Measurements from ENCODE around the gene ABAT. TPM values are rescaled to one million over a fixed set of nuclear protein-coding genes. Genes with fewer than 3 reads are reported as not detected.

Gene ABAT
- total RNA-seq, 1 experiment from 2014 or later: 7.3 TPM

DNA sequence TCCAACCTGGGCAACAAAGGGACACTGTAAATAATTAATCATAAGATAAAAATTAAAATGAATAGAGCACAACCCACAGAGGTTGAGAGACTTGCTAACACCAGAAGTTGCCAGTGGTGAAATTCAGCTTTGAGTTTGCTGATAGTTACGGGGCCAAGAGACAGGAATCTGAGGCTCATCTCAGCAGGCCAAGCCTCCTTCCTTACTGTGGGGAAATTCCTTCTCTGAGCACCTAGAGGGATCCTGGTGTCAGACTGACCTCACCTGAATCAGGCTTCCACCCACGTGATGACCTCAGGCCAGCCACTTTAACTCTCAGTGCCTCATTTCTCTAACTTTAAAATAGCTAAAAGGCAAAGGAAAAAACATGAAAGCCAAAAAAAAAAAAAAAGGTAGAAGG, 4.7 kb downstream of the ABAT start:
- Histone ChIP-seq H2BK12ac (ENCODE audit: insufficient read length, low read depth, low read length) (no peak overlapping the region), H2BK15ac (ENCODE audit: low read depth, low read length) (no peak overlapping the region), H4K8ac (replicated peaks; ENCODE audit: insufficient read length, low read depth, low read length) (no peak overlapping the region), H3K4ac (ENCODE audit: low read depth, low read length) (no peak overlapping the region), H3K9ac (ENCODE audit: extremely low read depth, insufficient read length, low read length) (no peak overlapping the region), H4K20me1 (ENCODE audit: control insufficient read depth, insufficient read depth, insufficient read length) (no peaks in the 10 kb centered on the region), H2BK20ac (ENCODE audit: low read depth, low read length, poor library complexity, severe bottlenecking) (no peak overlapping the region), H4K91ac (ENCODE audit: insufficient read length, low read depth, low read length) (no peak overlapping the region), H3K27ac (ENCODE audit: insufficient read length, low read depth, low read length) (no peak overlapping the region), H3K79me2 (ENCODE audit: insufficient read depth, low read length) (no peaks in the 10 kb centered on the region), H3T11ph (ENCODE audit: low read length) (no peak overlapping the region), H4K5ac (ENCODE audit: insufficient read length, low read depth, low read length) (no peak overlapping the region), H3K4me1 (ENCODE audit: insufficient read depth, low read length) (no peaks in the 10 kb centered on the region), H2AK5ac (ENCODE audit: insufficient read length, low read length) (no peak overlapping the region), H3K23me2 (ENCODE audit: insufficient read length, low read depth, low read length, poor library complexity, severe bottlenecking) (peaks cover under 1% of the 10 kb centered on the region), H2BK5ac (ENCODE audit: insufficient read length, low read length) (no peak overlapping the region), H3K4me2 (ENCODE audit: insufficient read depth, insufficient read length, low read length) (no peak overlapping the region), H2AFZ (ENCODE audit: low read length) (no peak overlapping the region), H3K9me3 (ENCODE audit: control insufficient read depth, low read depth, low read length) (no peaks in the 10 kb centered on the region), H3K56ac (ENCODE audit: insufficient read length, low read depth, low read length) (no peak overlapping the region), H3K18ac (ENCODE audit: insufficient read length, low read depth, low read length) (no peak overlapping the region), H2BK120ac (ENCODE audit: low read depth, low read length, poor library complexity, severe bottlenecking) (no peak overlapping the region), H3K27me3 (ENCODE audit: insufficient read depth, low read length) (no peaks in the 10 kb centered on the region; the same call in 1 of the 2 replicates), H3K14ac (ENCODE audit: insufficient read depth, low read length) (no peak overlapping the region), H3K79me1 (ENCODE audit: insufficient read depth, low read depth, low read length, poor library complexity, severe bottlenecking) (no peaks in the 10 kb centered on the region), H3K23ac (ENCODE audit: insufficient read length, low read depth, low read length) (no peak overlapping the region)
- H3K4me3 Mint-ChIP-seq: no peak overlapping the region
- H3K36me3 Mint-ChIP-seq (ENCODE audit: insufficient read depth in 1 of 3, low read depth in 3 of 3): peaks cover 0 to 8% (median 2%) of the 10 kb centered on the region in 3 experiments; a peak in 4 of 7 replicates
- H3K4me1 Mint-ChIP-seq: peaks cover 6 to 11% of the 10 kb centered on the region in 2 experiments
- peaks cover 4 to 7% of the 10 kb centered on the region in 2 experiments for H3K9me3 Mint-ChIP-seq
- no CpG with 5 or more reads among the region's 2 CpGs for WGBS (ENCODE audit: extremely low coverage, insufficient read length, low lambda C conversion rate)
- H3K27ac Mint-ChIP-seq: no peak overlapping the region
- DNase-seq: no peak
- peaks cover 21% of the 10 kb centered on the region for H3K27me3 Mint-ChIP-seq (ENCODE audit: low read depth)
- TF ChIP-seq, protein P1, sequence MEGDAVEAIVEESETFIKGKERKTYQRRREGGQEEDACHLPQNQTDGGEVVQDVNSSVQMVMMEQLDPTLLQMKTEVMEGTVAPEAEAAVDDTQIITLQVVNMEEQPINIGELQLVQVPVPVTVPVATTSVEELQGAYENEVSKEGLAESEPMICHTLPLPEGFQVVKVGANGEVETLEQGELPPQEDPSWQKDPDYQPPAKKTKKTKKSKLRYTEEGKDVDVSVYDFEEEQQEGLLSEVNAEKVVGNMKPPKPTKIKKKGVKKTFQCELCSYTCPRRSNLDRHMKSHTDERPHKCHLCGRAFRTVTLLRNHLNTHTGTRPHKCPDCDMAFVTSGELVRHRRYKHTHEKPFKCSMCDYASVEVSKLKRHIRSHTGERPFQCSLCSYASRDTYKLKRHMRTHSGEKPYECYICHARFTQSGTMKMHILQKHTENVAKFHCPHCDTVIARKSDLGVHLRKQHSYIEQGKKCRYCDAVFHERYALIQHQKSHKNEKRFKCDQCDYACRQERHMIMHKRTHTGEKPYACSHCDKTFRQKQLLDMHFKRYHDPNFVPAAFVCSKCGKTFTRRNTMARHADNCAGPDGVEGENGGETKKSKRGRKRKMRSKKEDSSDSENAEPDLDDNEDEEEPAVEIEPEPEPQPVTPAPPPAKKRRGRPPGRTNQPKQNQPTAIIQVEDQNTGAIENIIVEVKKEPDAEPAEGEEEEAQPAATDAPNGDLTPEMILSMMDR (conservative IDR thresholded peaks at IDR 0.05): no peak
